Adrenal gland (tissue), 12 donors: ENCODE results near the gene PRR12. TPM values are rescaled to one million over a fixed set of nuclear protein-coding genes. Genes with fewer than 3 reads are reported as not detected.
A peak's percentile ranks its signal among the peaks of the same experiment; 100 is the strongest.

Source experiments
- DNase-seq, 7 donors: peaks; one replicate each; pipeline ENCODE4 v3.0.0-alpha.2; 2019 to 2020
- H3K27ac ChIP-seq, 5 donors: fragments of 200-600 bp; sonication (generic) in 4 of 5; 1 replicate in 3 of 5; 2 replicates in 2 of 5; pipeline versions ENCODE4 v1.5.1 to v1.8.0; 2016 to 2020; ENCODE audit warnings: mild to moderate bottlenecking in 1 of 5
- H3K27me3 ChIP-seq: fragments of 200-600 bp; 2 replicates; pipeline ENCODE4 v1.8.0; 2021
- H3K36me3 ChIP-seq, 2 donors: fragments of 200-600 bp; replicated peaks in 1 of 2; 1 replicate in 1 of 2; 2 replicates in 1 of 2; pipeline versions ENCODE4 v1.5.1 to v1.8.0; 2018 to 2022
- H3K4me1 ChIP-seq, 2 donors: fragments of 200-600 bp; replicated peaks in 1 of 2; 1 replicate in 1 of 2; 2 replicates in 1 of 2; pipeline versions ENCODE4 v1.5.1 to v1.8.0; 2018 to 2021
- H3K4me3 ChIP-seq, 4 donors: fragments of 200-600 bp; sonication (generic) in 3 of 4; one replicate each; pipeline ENCODE4 v1.5.1; 2016 to 2018
- H3K9me3 ChIP-seq, 3 donors: fragments of 200-600 bp; sonication (generic) in 1 of 3; replicated peaks in 1 of 3; 1 replicate in 2 of 3; 2 replicates in 1 of 3; pipeline versions ENCODE4 v1.5.1 to v1.8.0; 2016 to 2021
- CTCF ChIP-seq, 6 experiments: fragments of 450-650 bp in 4 of 6; fragments of 200-600 bp in 2 of 6; sonication (generic) in 1 of 6; IDR thresholded peaks; 1 replicate in 5 of 6; 2 replicates in 1 of 6; pipeline versions ENCODE4 v1.5.1 to v1.8.0; 2016 to 2021; ENCODE audit warnings: antibody characterized with exemption in 6 of 6, mild to moderate bottlenecking in 2 of 6, moderate library complexity in 1 of 6
- POLR2A ChIP-seq, 2 donors: fragments of 450-650 bp; IDR thresholded peaks; one replicate each; pipeline ENCODE4 v1.6.1; 2017; ENCODE audit warnings: antibody characterized with exemption in 2 of 2, mild to moderate bottlenecking in 2 of 2, moderate library complexity in 1 of 2
- WGBS, 4 donors: extraction: QIAGEN DNeasy Blood & Tissue Kit in 2 of 4; methylation state at CpG; one replicate each; pipeline versions ENCODE4 v1.1.5 to v1.1.7; 2013 to 2017; 5-methylcytosine and 5-hydroxymethylcytosine counted together
- intact Hi-C, 2 donors: fragments of 100-400 bp; cut with DNase I; formaldehyde crosslinking; loops; one replicate each; pipeline versions ENCODE4 v1.14.1 to v1.15.0; 2022 to 2023
- polyA plus RNA-seq, 3 donors: library from polyadenylated mRNA; stranded (reverse); fragments of 200-250 nt in 2 of 3; fragments of 350-450 nt in 1 of 3; fragmentation: Illumina TruSeq in 1 of 3; extraction: RNeasy Lipid Tissue Mini Kit (QIAGEN cat#74804) in 1 of 3; gene quantifications; one replicate each; pipeline ENCODE4 v1.2.3, GENCODE V29; 2013 to 2014
- total RNA-seq, 9 donors: library from RNA; depleted of rRNA in 4 of 9; stranded (reverse); fragments of >200 nt in 4 of 9; fragments of 120-200 nt in 1 of 9; fragmentation: NEBNext Ultra II Directional in 1 of 9; extraction: Animal tissue kit (Norgen Biotek cat#: 25700) in 1 of 9; gene quantifications; one replicate each; pipeline versions ENCODE4 v1.1.0 to v1.2.4, GENCODE V29; 2013 to 2023
- donor health status: healthy with polysubstance abuse.
- donor health status: Bipolar disorder and iron deficiency.
- donor health status: DM: yes; HTN: yes; CAD: no.
- donor health status: DM: no; HTN: no; CAD: no.
- donor health status: DM: no; HTN: no; CAD: no.
- donor health status: DM: yes; HTN: yes; CAD: no.

Gene PRR12
- total and polyA plus RNA-seq, 12 donors: 2.9 to 49.8 (median 16.2) TPM

GRCh38 chr19:49656456-49657109 lies 65.6 kb downstream of the PRR12 start:
- Histone ChIP-seq H3K27ac (no peak overlapping the region), H3K27me3 (no peaks in the 10 kb centered on the region), H3K36me3 (peaks cover 0 to 87% of the 10 kb centered on the region in 2 donors), H3K4me3 (no peak overlapping the region), H3K4me1 (no peaks in the 10 kb centered on the region), H3K9me3 (no peaks in the 10 kb centered on the region)
- intact Hi-C loops: no loop called here
- DNase-seq: no peak
- TF ChIP-seq CTCF (IDR thresholded peaks at IDR 0.05): no peak
- TF ChIP-seq POLR2A (IDR thresholded peaks at IDR 0.05): no peak
- 90 to 92% (median 91%) methylated on average over 11 to 17 of the region's 17 CpGs for WGBS, 4 donors

- TF ChIP-seq POLR2A (IDR thresholded peaks at IDR 0.05) (no peak), CTCF (IDR thresholded peaks at IDR 0.05) (no peak)
- intact Hi-C loops: no loop called here
- Histone ChIP-seq H3K4me1 (no peaks in the 10 kb centered on the region), H3K9me3 (no peaks in the 10 kb centered on the region), H3K27me3 (no peaks in the 10 kb centered on the region), H3K4me3 (no peak overlapping the region), H3K27ac (no peak overlapping the region), H3K36me3 (peaks cover 0 to 92% of the 10 kb centered on the region in 2 donors)
- peak in 1 of 7 donors; percentile 8 for DNase-seq
- 72 to 89% (median 77%) methylated on average over 15 to 22 of the region's 22 CpGs for WGBS, 4 donors
Measured at GRCh38 chr19:49657493-49658138, 66.6 kb downstream of the PRR12 start.

GRCh38 chr19:49658139-49658517 lies 67.1 kb downstream of the PRR12 start:
- Histone ChIP-seq H3K27me3 (no peaks in the 10 kb centered on the region), H3K4me1 (no peaks in the 10 kb centered on the region), H3K27ac (no peak overlapping the region), H3K36me3 (peaks cover 0 to 91% of the 10 kb centered on the region in 2 donors), H3K9me3 (no peaks in the 10 kb centered on the region), H3K4me3 (no peak overlapping the region)
- no peak for DNase-seq
- TF ChIP-seq POLR2A (IDR thresholded peaks at IDR 0.05): no peak
- TF ChIP-seq CTCF (IDR thresholded peaks at IDR 0.05): no peak
- intact Hi-C loops: no loop called here
- WGBS, 4 donors: 40 to 89% (median 84%) methylated on average over 1 to 15 of the region's 15 CpGs

GRCh38 chr19:49658566-49659442 lies 67.8 kb downstream of the PRR12 start:
- Histone ChIP-seq H3K4me3 (no peak overlapping the region), H3K9me3 (no peaks in the 10 kb centered on the region), H3K4me1 (peaks cover 2% of the 10 kb centered on the region in 2 donors), H3K36me3 (peaks cover 0 to 84% of the 10 kb centered on the region in 2 donors), H3K27me3 (no peaks in the 10 kb centered on the region), H3K27ac (no peak overlapping the region)
- WGBS, 4 donors: 87 to 93% (median 88%) methylated on average over 3 to 12 of the region's 12 CpGs
- intact Hi-C loops: no loop called here
- DNase-seq: no peak
- no peak for TF ChIP-seq POLR2A (IDR thresholded peaks at IDR 0.05)
- TF ChIP-seq CTCF (IDR thresholded peaks at IDR 0.05): no peak
